HCT116 (cell line): ENCODE data around the gene B3GALT2.

Experiments
- ELF1 ChIP-seq: IDR thresholded peaks from 2 replicates; pipeline ENCODE4 v1.6.1; 2012; ENCODE audit warnings: low read depth, borderline replicate concordance
- EZH2 ChIP-seq: fragments of 200-600 bp; sonication (generic); IDR thresholded peaks from 2 replicates; pipeline ENCODE4 v1.6.1; 2017; ENCODE audit warnings: antibody characterized with exemption, mixed run types
- EZH2phosphoT487 ChIP-seq: fragments of 200-600 bp; IDR thresholded peaks from 2 replicates; pipeline ENCODE4 v1.6.1; 2018; ENCODE audit warnings: antibody characterized with exemption, borderline replicate concordance
- FOSL1 ChIP-seq: IDR thresholded peaks from 2 replicates; pipeline ENCODE4 v1.6.1; 2012; ENCODE audit warnings: low read depth
- ZNF274 ChIP-seq: fragments of 200-500 bp; sonication (Bioruptor generic); IDR thresholded peaks from 2 replicates; pipeline ENCODE4 v1.6.1; 2014; ENCODE audit warnings: mild to moderate bottlenecking, low read depth, low read length, inconsistent platforms
- TF ChIP-seq, protein P1 (sequence below), 3 experiments: fragments of 200-600 bp in 1 of 3; sonication (generic) in 1 of 3; IDR thresholded peaks in 2 of 3; conservative IDR thresholded peaks in 1 of 3; 2 replicates each; pipeline ENCODE4 v1.5.1; 2012 to 2017; ENCODE audit warnings: low read depth in 2 of 3, low read length in 2 of 3, antibody characterized with exemption in 1 of 3, borderline replicate concordance in 1 of 3, control low read depth in 1 of 3, mild to moderate bottlenecking in 1 of 3, mixed read lengths in 1 of 3, mixed run types in 1 of 3, moderate library complexity in 1 of 3; ENCODE audit not compliant: insufficient read depth in 1 of 3
- TF ChIP-seq, protein P2 (sequence below): IDR thresholded peaks from 2 replicates; pipeline ENCODE4 v1.6.1; 2012; ENCODE audit warnings: low read depth
- TF ChIP-seq, protein P3 (sequence below): IDR thresholded peaks from 2 replicates; pipeline ENCODE4 v1.6.1; 2012

DNA sequence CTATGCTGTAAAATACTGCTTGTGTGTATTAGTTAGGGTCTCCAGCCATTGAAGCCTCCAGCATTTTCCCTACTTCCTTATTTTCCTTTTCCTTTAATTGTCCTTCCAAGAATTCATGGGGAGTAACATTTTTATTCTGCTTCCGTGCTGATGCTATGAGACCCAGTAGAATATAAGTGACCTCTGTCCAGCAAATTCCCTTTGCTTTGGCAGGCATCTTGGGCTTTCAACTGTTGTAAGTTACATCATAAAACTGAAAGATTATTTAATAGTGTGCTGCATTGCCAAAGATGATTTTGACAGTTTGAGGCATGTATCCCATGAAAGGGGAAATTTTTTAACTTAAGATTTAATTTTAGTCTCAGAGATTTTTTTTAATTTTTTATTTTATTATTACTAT, 48.1 kb upstream of the B3GALT2 start:
- TF ChIP-seq, protein P1, sequence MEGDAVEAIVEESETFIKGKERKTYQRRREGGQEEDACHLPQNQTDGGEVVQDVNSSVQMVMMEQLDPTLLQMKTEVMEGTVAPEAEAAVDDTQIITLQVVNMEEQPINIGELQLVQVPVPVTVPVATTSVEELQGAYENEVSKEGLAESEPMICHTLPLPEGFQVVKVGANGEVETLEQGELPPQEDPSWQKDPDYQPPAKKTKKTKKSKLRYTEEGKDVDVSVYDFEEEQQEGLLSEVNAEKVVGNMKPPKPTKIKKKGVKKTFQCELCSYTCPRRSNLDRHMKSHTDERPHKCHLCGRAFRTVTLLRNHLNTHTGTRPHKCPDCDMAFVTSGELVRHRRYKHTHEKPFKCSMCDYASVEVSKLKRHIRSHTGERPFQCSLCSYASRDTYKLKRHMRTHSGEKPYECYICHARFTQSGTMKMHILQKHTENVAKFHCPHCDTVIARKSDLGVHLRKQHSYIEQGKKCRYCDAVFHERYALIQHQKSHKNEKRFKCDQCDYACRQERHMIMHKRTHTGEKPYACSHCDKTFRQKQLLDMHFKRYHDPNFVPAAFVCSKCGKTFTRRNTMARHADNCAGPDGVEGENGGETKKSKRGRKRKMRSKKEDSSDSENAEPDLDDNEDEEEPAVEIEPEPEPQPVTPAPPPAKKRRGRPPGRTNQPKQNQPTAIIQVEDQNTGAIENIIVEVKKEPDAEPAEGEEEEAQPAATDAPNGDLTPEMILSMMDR (IDR thresholded peaks at IDR 0.05 in 2 of 3, conservative IDR thresholded peaks at IDR 0.05 in 1 of 3; ENCODE audit: borderline replicate concordance in 1 of 3, insufficient read depth in 1 of 3, low read depth in 2 of 3, low read length in 2 of 3) = no peak
- TF ChIP-seq ELF1 (no peak), FOSL1 (no peak), EZH2 (no peak), ZNF274 (no peak), EZH2phosphoT487 (no peak)
- TF ChIP-seq, protein P2, sequence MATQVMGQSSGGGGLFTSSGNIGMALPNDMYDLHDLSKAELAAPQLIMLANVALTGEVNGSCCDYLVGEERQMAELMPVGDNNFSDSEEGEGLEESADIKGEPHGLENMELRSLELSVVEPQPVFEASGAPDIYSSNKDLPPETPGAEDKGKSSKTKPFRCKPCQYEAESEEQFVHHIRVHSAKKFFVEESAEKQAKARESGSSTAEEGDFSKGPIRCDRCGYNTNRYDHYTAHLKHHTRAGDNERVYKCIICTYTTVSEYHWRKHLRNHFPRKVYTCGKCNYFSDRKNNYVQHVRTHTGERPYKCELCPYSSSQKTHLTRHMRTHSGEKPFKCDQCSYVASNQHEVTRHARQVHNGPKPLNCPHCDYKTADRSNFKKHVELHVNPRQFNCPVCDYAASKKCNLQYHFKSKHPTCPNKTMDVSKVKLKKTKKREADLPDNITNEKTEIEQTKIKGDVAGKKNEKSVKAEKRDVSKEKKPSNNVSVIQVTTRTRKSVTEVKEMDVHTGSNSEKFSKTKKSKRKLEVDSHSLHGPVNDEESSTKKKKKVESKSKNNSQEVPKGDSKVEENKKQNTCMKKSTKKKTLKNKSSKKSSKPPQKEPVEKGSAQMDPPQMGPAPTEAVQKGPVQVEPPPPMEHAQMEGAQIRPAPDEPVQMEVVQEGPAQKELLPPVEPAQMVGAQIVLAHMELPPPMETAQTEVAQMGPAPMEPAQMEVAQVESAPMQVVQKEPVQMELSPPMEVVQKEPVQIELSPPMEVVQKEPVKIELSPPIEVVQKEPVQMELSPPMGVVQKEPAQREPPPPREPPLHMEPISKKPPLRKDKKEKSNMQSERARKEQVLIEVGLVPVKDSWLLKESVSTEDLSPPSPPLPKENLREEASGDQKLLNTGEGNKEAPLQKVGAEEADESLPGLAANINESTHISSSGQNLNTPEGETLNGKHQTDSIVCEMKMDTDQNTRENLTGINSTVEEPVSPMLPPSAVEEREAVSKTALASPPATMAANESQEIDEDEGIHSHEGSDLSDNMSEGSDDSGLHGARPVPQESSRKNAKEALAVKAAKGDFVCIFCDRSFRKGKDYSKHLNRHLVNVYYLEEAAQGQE = no peak
- TF ChIP-seq, protein P3, sequence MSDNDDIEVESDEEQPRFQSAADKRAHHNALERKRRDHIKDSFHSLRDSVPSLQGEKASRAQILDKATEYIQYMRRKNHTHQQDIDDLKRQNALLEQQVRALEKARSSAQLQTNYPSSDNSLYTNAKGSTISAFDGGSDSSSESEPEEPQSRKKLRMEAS = no peak
